Tongue (tissue), 2 donors: ENCODE results near the gene CDC6. TPM values are rescaled to one million over a fixed set of nuclear protein-coding genes. Genes with fewer than 3 reads are reported as not detected.

Experiments used
- DNase-seq: peaks from one replicate; pipeline ENCODE4 v3.0.0-alpha.2; 2015
- total RNA-seq: library from RNA; depleted of rRNA; stranded (reverse); fragments of >200 nt; gene quantifications from one replicate; pipeline ENCODE4 v1.2.3, GENCODE V29; 2014

The CDC6 gene
- 4.4 TPM for total RNA-seq

GRCh38 chr17:40287494-40288369 is at the start of gene CDC6:
CDC6 (plus strand) TSS chr17:40287879; CDS start chr17:40289421, 1,542 bp downstream.
- DNase-seq = peak; percentile 100

- no peak for DNase-seq
Observed at GRCh38 chr17:40241252-40241834, 46.3 kb upstream of the CDC6 start.

GRCh38 chr17:40242774-40243173 is 44.9 kb upstream of the CDC6 start:
- no peak for DNase-seq

GRCh38 chr17:40243761-40244160 is 43.9 kb upstream of the CDC6 start:
- no peak for DNase-seq

GRCh38 chr17:40244255-40244654 is 43.4 kb upstream of the CDC6 start:
- DNase-seq = no peak

GRCh38 chr17:40247926-40248495 is 39.7 kb upstream of the CDC6 start:
- DNase-seq = no peak

- DNase-seq = no peak
Observed at GRCh38 chr17:40248507-40248906, 39.2 kb upstream of the CDC6 start.

- peak; percentile 31 for DNase-seq
Observed at GRCh38 chr17:40251576-40251975, 36.1 kb upstream of the CDC6 start.

GRCh38 chr17:40253565-40253964 is 34.1 kb upstream of the CDC6 start:
- DNase-seq = no peak

- DNase-seq = no peak
Observed at GRCh38 chr17:40259505-40259904, 28.2 kb upstream of the CDC6 start.

- DNase-seq = no peak
Observed at GRCh38 chr17:40260528-40260927, 27.2 kb upstream of the CDC6 start.

GRCh38 chr17:40264458-40265185 is 23.1 kb upstream of the CDC6 start:
- no peak for DNase-seq

- DNase-seq = no peak
Observed at GRCh38 chr17:40265337-40265736, 22.3 kb upstream of the CDC6 start.

- DNase-seq = no peak
Observed at GRCh38 chr17:40266882-40267281, 20.8 kb upstream of the CDC6 start.

- no peak for DNase-seq
Observed at GRCh38 chr17:40268141-40268712, 19.5 kb upstream of the CDC6 start.

- DNase-seq = no peak
Observed at GRCh38 chr17:40278414-40278813, 9.3 kb upstream of the CDC6 start.

- no peak for DNase-seq
Observed at GRCh38 chr17:40279402-40279801, 8.3 kb upstream of the CDC6 start.

- no peak for DNase-seq
Observed at GRCh38 chr17:40281663-40282062, 6.0 kb upstream of the CDC6 start.

- no peak for DNase-seq
Observed at GRCh38 chr17:40283662-40284061, 4.0 kb upstream of the CDC6 start.

- DNase-seq = peak; percentile 62
Observed at GRCh38 chr17:40284085-40284713, 3.5 kb upstream of the CDC6 start.

- no peak for DNase-seq
Observed at GRCh38 chr17:40286473-40286872, 1.2 kb upstream of the CDC6 start.

- no peak for DNase-seq
Observed at GRCh38 chr17:40287159-40287493, 553 bp upstream of the CDC6 start.
